GM12878 (cell line): ENCODE measurements around the gene VMO1.

Experiments
- CHD1 ChIP-seq: IDR thresholded peaks from 2 replicates; pipeline ENCODE4 v1.6.1; 2012; ENCODE audit warnings: low read depth, low read length, improper control_type of control experiment
- MEF2A ChIP-seq: IDR thresholded peaks from 2 replicates; pipeline ENCODE4 v1.6.1; 2011; ENCODE audit warnings: low read depth, mild to moderate bottlenecking, low read length, moderate library complexity; ENCODE audit not compliant: insufficient read depth
- TARDBP ChIP-seq: IDR thresholded peaks from 2 replicates; pipeline ENCODE4 v1.6.1; 2016; ENCODE audit warnings: borderline replicate concordance
- YY1 ChIP-seq: IDR thresholded peaks from 2 replicates; pipeline ENCODE4 v1.6.1; 2011; ENCODE audit warnings: low read depth, mild to moderate bottlenecking, low read length
- TF ChIP-seq, protein P1 (sequence below), 3 experiments: IDR thresholded peaks in 2 of 3; conservative IDR thresholded peaks in 1 of 3; 2 replicates each; pipeline ENCODE4 v1.5.1; 2011; ENCODE audit warnings: low read depth in 3 of 3, low read length in 3 of 3, mild to moderate bottlenecking in 3 of 3, control low read depth in 2 of 3, moderate library complexity in 2 of 3, inconsistent platforms in 1 of 3, mixed read lengths in 1 of 3; ENCODE audit not compliant: control insufficient read depth in 2 of 3, insufficient read depth in 1 of 3; ENCODE audit errors: extremely low read depth in 1 of 3
- TF ChIP-seq, protein P2 (sequence below): IDR thresholded peaks from 2 replicates; pipeline ENCODE4 v1.6.1; 2012; ENCODE audit warnings: improper control_type of control experiment, low read depth, low read length; ENCODE audit not compliant: insufficient replicate concordance

DNA sequence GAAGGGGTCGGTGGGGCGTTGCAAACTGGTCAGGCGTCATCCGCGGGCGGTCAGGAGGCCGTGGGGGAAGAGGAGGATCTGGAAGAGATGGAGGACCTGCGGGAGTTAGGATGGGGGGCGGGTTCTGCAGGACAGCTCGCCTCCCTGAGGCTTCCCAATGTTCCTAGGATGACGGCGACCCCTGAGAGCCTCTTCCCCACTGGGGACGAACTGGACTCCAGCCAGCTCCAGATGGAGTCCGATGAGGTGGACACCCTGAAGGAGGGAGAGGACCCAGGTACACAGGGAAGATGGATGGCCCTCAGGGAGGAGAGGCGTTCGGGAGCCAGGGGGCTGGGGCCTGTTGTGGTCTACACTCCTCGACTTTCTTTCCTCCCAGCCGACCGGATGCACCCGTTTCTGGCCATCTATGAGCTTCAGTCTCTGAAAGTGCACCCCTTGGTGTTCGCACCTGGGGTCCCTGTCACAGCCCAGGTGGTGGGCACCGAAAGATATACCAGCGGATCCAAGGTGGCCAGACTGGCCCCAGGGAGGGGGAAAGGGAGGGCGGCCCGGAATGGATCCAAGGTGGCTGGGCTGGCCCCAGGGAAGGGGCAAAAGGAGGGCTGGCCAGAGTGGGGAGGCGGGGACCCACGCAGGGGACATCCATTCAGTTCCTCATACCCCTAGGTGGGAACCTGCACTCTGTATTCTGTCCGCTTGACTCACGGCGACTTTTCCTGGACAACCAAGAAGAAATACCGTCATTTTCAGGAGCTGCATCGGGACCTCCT, 21.6 kb upstream of the VMO1 start:
- TF ChIP-seq YY1 (no peak), TARDBP (no peak), MEF2A (no peak), CHD1 (no peak)
- TF ChIP-seq, protein P1, sequence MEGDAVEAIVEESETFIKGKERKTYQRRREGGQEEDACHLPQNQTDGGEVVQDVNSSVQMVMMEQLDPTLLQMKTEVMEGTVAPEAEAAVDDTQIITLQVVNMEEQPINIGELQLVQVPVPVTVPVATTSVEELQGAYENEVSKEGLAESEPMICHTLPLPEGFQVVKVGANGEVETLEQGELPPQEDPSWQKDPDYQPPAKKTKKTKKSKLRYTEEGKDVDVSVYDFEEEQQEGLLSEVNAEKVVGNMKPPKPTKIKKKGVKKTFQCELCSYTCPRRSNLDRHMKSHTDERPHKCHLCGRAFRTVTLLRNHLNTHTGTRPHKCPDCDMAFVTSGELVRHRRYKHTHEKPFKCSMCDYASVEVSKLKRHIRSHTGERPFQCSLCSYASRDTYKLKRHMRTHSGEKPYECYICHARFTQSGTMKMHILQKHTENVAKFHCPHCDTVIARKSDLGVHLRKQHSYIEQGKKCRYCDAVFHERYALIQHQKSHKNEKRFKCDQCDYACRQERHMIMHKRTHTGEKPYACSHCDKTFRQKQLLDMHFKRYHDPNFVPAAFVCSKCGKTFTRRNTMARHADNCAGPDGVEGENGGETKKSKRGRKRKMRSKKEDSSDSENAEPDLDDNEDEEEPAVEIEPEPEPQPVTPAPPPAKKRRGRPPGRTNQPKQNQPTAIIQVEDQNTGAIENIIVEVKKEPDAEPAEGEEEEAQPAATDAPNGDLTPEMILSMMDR (IDR thresholded peaks at IDR 0.05 in 2 of 3, conservative IDR thresholded peaks at IDR 0.05 in 1 of 3; ENCODE audit: control insufficient read depth in 2 of 3, extremely low read depth in 1 of 3, insufficient read depth in 1 of 3, low read depth in 3 of 3, low read length in 3 of 3): no peak
- TF ChIP-seq, protein P2, sequence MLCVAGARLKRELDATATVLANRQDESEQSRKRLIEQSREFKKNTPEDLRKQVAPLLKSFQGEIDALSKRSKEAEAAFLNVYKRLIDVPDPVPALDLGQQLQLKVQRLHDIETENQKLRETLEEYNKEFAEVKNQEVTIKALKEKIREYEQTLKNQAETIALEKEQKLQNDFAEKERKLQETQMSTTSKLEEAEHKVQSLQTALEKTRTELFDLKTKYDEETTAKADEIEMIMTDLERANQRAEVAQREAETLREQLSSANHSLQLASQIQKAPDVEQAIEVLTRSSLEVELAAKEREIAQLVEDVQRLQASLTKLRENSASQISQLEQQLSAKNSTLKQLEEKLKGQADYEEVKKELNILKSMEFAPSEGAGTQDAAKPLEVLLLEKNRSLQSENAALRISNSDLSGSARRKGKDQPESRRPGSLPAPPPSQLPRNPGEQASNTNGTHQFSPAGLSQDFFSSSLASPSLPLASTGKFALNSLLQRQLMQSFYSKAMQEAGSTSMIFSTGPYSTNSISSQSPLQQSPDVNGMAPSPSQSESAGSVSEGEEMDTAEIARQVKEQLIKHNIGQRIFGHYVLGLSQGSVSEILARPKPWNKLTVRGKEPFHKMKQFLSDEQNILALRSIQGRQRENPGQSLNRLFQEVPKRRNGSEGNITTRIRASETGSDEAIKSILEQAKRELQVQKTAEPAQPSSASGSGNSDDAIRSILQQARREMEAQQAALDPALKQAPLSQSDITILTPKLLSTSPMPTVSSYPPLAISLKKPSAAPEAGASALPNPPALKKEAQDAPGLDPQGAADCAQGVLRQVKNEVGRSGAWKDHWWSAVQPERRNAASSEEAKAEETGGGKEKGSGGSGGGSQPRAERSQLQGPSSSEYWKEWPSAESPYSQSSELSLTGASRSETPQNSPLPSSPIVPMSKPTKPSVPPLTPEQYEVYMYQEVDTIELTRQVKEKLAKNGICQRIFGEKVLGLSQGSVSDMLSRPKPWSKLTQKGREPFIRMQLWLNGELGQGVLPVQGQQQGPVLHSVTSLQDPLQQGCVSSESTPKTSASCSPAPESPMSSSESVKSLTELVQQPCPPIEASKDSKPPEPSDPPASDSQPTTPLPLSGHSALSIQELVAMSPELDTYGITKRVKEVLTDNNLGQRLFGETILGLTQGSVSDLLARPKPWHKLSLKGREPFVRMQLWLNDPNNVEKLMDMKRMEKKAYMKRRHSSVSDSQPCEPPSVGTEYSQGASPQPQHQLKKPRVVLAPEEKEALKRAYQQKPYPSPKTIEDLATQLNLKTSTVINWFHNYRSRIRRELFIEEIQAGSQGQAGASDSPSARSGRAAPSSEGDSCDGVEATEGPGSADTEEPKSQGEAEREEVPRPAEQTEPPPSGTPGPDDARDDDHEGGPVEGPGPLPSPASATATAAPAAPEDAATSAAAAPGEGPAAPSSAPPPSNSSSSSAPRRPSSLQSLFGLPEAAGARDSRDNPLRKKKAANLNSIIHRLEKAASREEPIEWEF: no peak
